HepG2 (cell line): ENCODE measurements around the gene AGFG1. TPM values are rescaled to one million over a fixed set of nuclear protein-coding genes. Genes with fewer than 3 reads are reported as not detected.

ENCODE experiments used
- ATAC-seq: fragments of 200-7000 bp; cut with Tn5 transposase; 3 replicates; pipeline ENCODE4 v1.9.1; 2020; ENCODE audit warnings: mild to moderate bottlenecking, moderate library complexity
- BruUV-seq: library from RNA; stranded (reverse); fragments of 400-500 nt; replicated peaks from 2 replicates; lab custom pipeline; 2021; lab: Mats Ljungman, UMichigan
- CTCF ChIA-PET: fragments of 300-600 bp; formaldehyde crosslinking; extraction: SDS; loops from one replicate; lab custom pipeline; 2021; ENCODE audit warnings: low total read pairs, inconsistent platforms, low intra/inter-chr PET ratio; lab: Yijun Ruan, JAX
- POLR2A ChIA-PET: fragments of 350-600 bp; sonication (Branson Sonifier 250); formaldehyde crosslinking; loops from one replicate; lab custom pipeline; 2020; ENCODE audit warnings: antibody characterized with exemption, inconsistent platforms; lab: Yijun Ruan, JAX
- DNase-seq: peaks from one replicate; pipeline ENCODE4 v3.0.0-alpha.2; 2015; ENCODE audit warnings: low spot score
- FAIRE-seq: peaks from 3 replicates; lab custom pipeline; 2011; peaks lifted over from hg19 to GRCh38; lab: Jason Lieb, UNC
- H2AFZ ChIP-seq: one replicate; pipeline ENCODE4 v1.6.1; 2011; ENCODE audit warnings: low read length, inconsistent platforms
- H3K27ac ChIP-seq: fragments of 300-600 bp; 3 replicates; pipeline ENCODE4 v1.8.0; 2011; ENCODE audit warnings: mixed run types, mild to moderate bottlenecking, mixed read lengths, low read length, inconsistent platforms; ENCODE audit not compliant: insufficient read depth; ENCODE audit errors: extremely low read length
- H3K27me3 ChIP-seq, 2 experiments: fragments of 200-600 bp in 1 of 2; 2 replicates in 1 of 2; 3 replicates in 1 of 2; pipeline versions ENCODE4 v1.6.0 to v1.8.0; 2011; ENCODE audit warnings: low read length in 2 of 2, mild to moderate bottlenecking in 2 of 2, moderate library complexity in 2 of 2, inconsistent platforms in 1 of 2; ENCODE audit not compliant: insufficient read depth in 2 of 2, control insufficient read depth in 1 of 2
- H3K36me3 ChIP-seq, 2 experiments: fragments of 200-600 bp in 1 of 2; replicated peaks in 1 of 2; 2 replicates in 1 of 2; 3 replicates in 1 of 2; pipeline versions ENCODE4 v1.5.1 to v1.8.0; 2011; ENCODE audit warnings: low read length in 2 of 2, inconsistent platforms in 1 of 2; ENCODE audit not compliant: insufficient read depth in 2 of 2, control insufficient read depth in 1 of 2
- H3K4me1 ChIP-seq: 2 replicates; pipeline ENCODE4 v1.5.1; 2012; ENCODE audit warnings: low read length, inconsistent platforms; ENCODE audit not compliant: insufficient read depth
- H3K4me2 ChIP-seq: 2 replicates; pipeline ENCODE4 v1.6.0; 2011; ENCODE audit warnings: low read depth, low read length, inconsistent platforms
- H3K4me3 ChIP-seq, 3 experiments: fragments of 200-600 bp in 1 of 3; sonication (generic), shearing (Covaris generic) in 1 of 3; replicated peaks in 1 of 3; 2 replicates each; pipeline ENCODE4 v1.5.1; 2011 to 2016; ENCODE audit warnings: low read length in 3 of 3, inconsistent platforms in 2 of 3, low read depth in 2 of 3, mild to moderate bottlenecking in 2 of 3, control low read depth in 1 of 3, mixed read lengths in 1 of 3; ENCODE audit not compliant: insufficient read depth in 1 of 3
- H3K79me2 ChIP-seq: one replicate; pipeline ENCODE4 v1.6.1; 2011; ENCODE audit warnings: low read length, inconsistent platforms; ENCODE audit not compliant: insufficient read depth
- H3K9ac ChIP-seq: 2 replicates; pipeline ENCODE4 v1.6.0; 2011; ENCODE audit warnings: mild to moderate bottlenecking, low read depth, low read length, inconsistent platforms; ENCODE audit not compliant: insufficient read depth
- H3K9me3 ChIP-seq: 2 replicates; pipeline ENCODE4 v1.5.1; 2012; ENCODE audit warnings: mild to moderate bottlenecking, low read length
- H4K20me1 ChIP-seq: 2 replicates; pipeline ENCODE4 v1.6.0; 2011; ENCODE audit warnings: inconsistent platforms, mild to moderate bottlenecking, low read length, moderate library complexity; ENCODE audit not compliant: insufficient read depth
- CSRNP2 ChIP-seq: sonication (generic); formaldehyde crosslinking; conservative IDR thresholded peaks from 2 replicates; pipeline ENCODE4 v1.8.0; 2022; ENCODE audit warnings: low read depth, missing genetic modification reagents
- KDM2A ChIP-seq: sonication (generic); formaldehyde crosslinking; IDR thresholded peaks from 2 replicates; pipeline ENCODE4 v1.4.0; 2020; ENCODE audit warnings: low read depth, missing genetic modification reagents, borderline replicate concordance
- KLF6 ChIP-seq: IDR thresholded peaks from 2 replicates; pipeline ENCODE4 v1.8.0; 2016; ENCODE audit warnings: missing biosample characterization, missing genetic modification reagents
- MAFF ChIP-seq: IDR thresholded peaks from 2 replicates; pipeline ENCODE4 v1.6.1; 2011; ENCODE audit warnings: low read depth, low read length, improper control_type of control experiment
- SKIL ChIP-seq: sonication (generic); formaldehyde crosslinking; IDR thresholded peaks from 2 replicates; pipeline ENCODE4 v1.8.0; 2022; ENCODE audit warnings: missing genetic modification reagents, mild to moderate bottlenecking, moderate library complexity, borderline replicate concordance
- ZFX ChIP-seq: sonication (generic); formaldehyde crosslinking; IDR thresholded peaks from 2 replicates; pipeline ENCODE4 v1.4.0; 2020; ENCODE audit warnings: mild to moderate bottlenecking, low read depth, missing genetic modification reagents, moderate library complexity
- ZNF563 ChIP-seq: sonication (generic); formaldehyde crosslinking; IDR thresholded peaks from 2 replicates; pipeline ENCODE4 v1.8.0; 2022; ENCODE audit warnings: mild to moderate bottlenecking, moderate library complexity, missing genetic modification reagents
- ZNF646 ChIP-seq: sonication (generic); formaldehyde crosslinking; IDR thresholded peaks from 2 replicates; pipeline ENCODE4 v1.9.0; 2021; ENCODE audit warnings: mild to moderate bottlenecking, missing genetic modification reagents
- WGBS: methylation state at CpG from one replicate; pipeline ENCODE4 v1.1.6; 2017; ENCODE audit warnings: low lambda C conversion rate; 5-methylcytosine and 5-hydroxymethylcytosine counted together
- in situ Hi-C: cut with HindIII; loops from 2 replicates; pipeline ENCODE4 v1.10.0; 2017; ENCODE audit warnings: low pct_unique_long_range_greater_than_20kb; ENCODE audit not compliant: extremely low pct_ligation_motif_present
- intact Hi-C: fragments of 100-400 bp; cut with micrococcal nuclease; formaldehyde crosslinking; loops from one replicate; pipeline ENCODE4 v1.10.0; 2022; ENCODE audit not compliant: unreplicated experiment
- polyA plus RNA-seq, 8 experiments: library from polyadenylated mRNA; depleted of rRNA in 3 of 8; stranded (reverse) in 7 of 8; unstranded in 1 of 8; fragments of >200 nt; fragmentation: Illumina TruSeq in 4 of 8; extraction: Trizol in 4 of 8; gene quantifications; 2 replicates each; pipeline versions ENCODE4 v1.2.1 to v1.2.3, GENCODE V29; 2011 to 2016; ENCODE audit warnings: low read depth in 4 of 8, missing spikeins in 1 of 8, mixed read lengths in 1 of 8; ENCODE audit not compliant: insufficient read depth in 1 of 8
- total RNA-seq, 5 experiments: library from RNA; depleted of rRNA; stranded (reverse); fragments of >200 nt; fragmentation: Illumina TruSeq; extraction: Trizol; gene quantifications; 2 replicates each; pipeline ENCODE4 v1.2.3, GENCODE V29; 2016; ENCODE audit warnings: low read depth in 1 of 5

Gene AGFG1
- total and polyA plus RNA-seq, 2 of the 13 experiments (the other 11 are each of a cell fraction or from before 2014, with no cell fraction given) = 145 to 168 TPM

- no peak for TF ChIP-seq CSRNP2 (CRISPR knock-in tag)
- no peak for TF ChIP-seq ZNF563
- TF ChIP-seq KDM2A (CRISPR knock-in tag) = no peak
- peak; percentile 92 for TF ChIP-seq MAFF
These were observed 52.7 kb downstream of the AGFG1 start (continued) for GRCh38 chr2:227524665-227525064.

- peaks cover 8 to 85% of the 10 kb centered on the region in 2 experiments for H3K36me3 ChIP-seq
- intact Hi-C loops (no loop called here), in situ Hi-C loops (no loop called here)
- no peaks in the 10 kb centered on the region for H3K4me1 ChIP-seq
- peaks cover 6% of the 10 kb centered on the region for H3K79me2 ChIP-seq
- no TSS peak for BruUV-seq
- no peak overlapping the region for H3K4me3 ChIP-seq
- no peak overlapping the region for H2AFZ ChIP-seq
- H3K27me3 ChIP-seq = no peaks in the 10 kb centered on the region
- H3K9me3 ChIP-seq = no peaks in the 10 kb centered on the region
- no peak for DNase-seq
- no peak for ATAC-seq
- over 99% methylated on average over 2 of the region's 2 CpGs for WGBS
- H4K20me1 ChIP-seq = no peaks in the 10 kb centered on the region
- CTCF ChIA-PET = no interaction called here
- H3K4me2 ChIP-seq = no peak overlapping the region
- FAIRE-seq = no peak
- no peak overlapping the region for H3K27ac ChIP-seq
- H3K9ac ChIP-seq = no peak overlapping the region
- POLR2A ChIA-PET = no interaction called here
- TF ChIP-seq ZFX (no peak), SKIL (CRISPR knock-in tag) (no peak), KLF6 (no peak), ZNF646 (CRISPR knock-in tag) (no peak)
These were observed 55.4 kb downstream of the AGFG1 start for GRCh38 chr2:227527351-227527750.
